Lung (tissue), 12 donors: ENCODE results near the gene MMAB. TPM values are rescaled to one million over a fixed set of nuclear protein-coding genes. Genes with fewer than 3 reads are reported as not detected.

ENCODE experiments used
- ATAC-seq: fragments of 200-7000 bp; cut with Tn5 transposase; one replicate; pipeline ENCODE4 v1.9.1; 2020; ENCODE audit warnings: moderate number of reproducible peaks; ENCODE audit not compliant: insufficient read depth, low FRiP score
- DNase-seq, 3 donors: peaks; one replicate each; pipeline ENCODE4 v3.0.0-alpha.2; 2013 to 2017
- H3K27ac ChIP-seq, 2 donors: one replicate each; pipeline ENCODE4 v1.5.1; 2013; ENCODE audit warnings: mild to moderate bottlenecking in 2 of 2, moderate library complexity in 2 of 2, control low read depth in 1 of 2, inconsistent platforms in 1 of 2, low read depth in 1 of 2, low read length in 1 of 2
- H3K27me3 ChIP-seq, 3 donors: one replicate each; pipeline ENCODE4 v1.5.1; 2013; ENCODE audit warnings: low read length in 2 of 3; ENCODE audit not compliant: control insufficient read depth in 3 of 3, insufficient read depth in 3 of 3
- H3K36me3 ChIP-seq, 4 donors: one replicate each; pipeline ENCODE4 v1.5.1; 2013; ENCODE audit warnings: low read length in 4 of 4, mild to moderate bottlenecking in 1 of 4, moderate library complexity in 1 of 4; ENCODE audit not compliant: control insufficient read depth in 4 of 4, insufficient read depth in 4 of 4
- H3K4me1 ChIP-seq, 5 donors: one replicate each; pipeline ENCODE4 v1.5.1; 2013; ENCODE audit warnings: low read length in 5 of 5, mild to moderate bottlenecking in 2 of 5, moderate library complexity in 1 of 5; ENCODE audit not compliant: control insufficient read depth in 5 of 5, insufficient read depth in 5 of 5
- H3K4me3 ChIP-seq: one replicate; pipeline ENCODE4 v1.5.1; 2013; ENCODE audit warnings: mild to moderate bottlenecking, control low read depth, moderate library complexity
- H3K9ac ChIP-seq, 2 donors: one replicate each; pipeline ENCODE4 v1.5.1; 2013; ENCODE audit warnings: low read length in 2 of 2, control low read depth in 1 of 2; ENCODE audit not compliant: insufficient read depth in 1 of 2
- H3K9me3 ChIP-seq, 4 donors: one replicate each; pipeline ENCODE4 v1.5.1; 2013; ENCODE audit warnings: low read length in 3 of 4, mild to moderate bottlenecking in 1 of 4, moderate library complexity in 1 of 4; ENCODE audit not compliant: control insufficient read depth in 4 of 4, insufficient read depth in 3 of 4
- CTCF ChIP-seq: IDR thresholded peaks from 2 replicates; pipeline ENCODE4 v1.5.1; 2012; ENCODE audit warnings: mild to moderate bottlenecking; ENCODE audit errors: control extremely low read depth, extremely low read depth
- WGBS, 2 donors: extraction: QIAGEN DNeasy Blood & Tissue Kit; methylation state at CpG; one replicate each; pipeline ENCODE4 v1.1.7; 2013; 5-methylcytosine and 5-hydroxymethylcytosine counted together
- polyA plus RNA-seq, 2 donors: library from polyadenylated mRNA; stranded (reverse); fragments of 200-250 nt; gene quantifications; one replicate each; pipeline ENCODE4 v1.2.1, GENCODE V29; 2013
- total RNA-seq, 2 donors: library from RNA; depleted of rRNA in 1 of 2; stranded (reverse); fragments of >200 nt in 1 of 2; gene quantifications; one replicate each; pipeline ENCODE4 v1.2.1, GENCODE V29; 2014 to 2021
- donor health status: control.
- donor health status: control.
- donor health status: Bipolar disorder and iron deficiency.
- donor health status: healthy.
- donor health status: DM: yes; HTN: yes; CAD: no.

The MMAB gene
- total and polyA plus RNA-seq, 4 donors: 23.8 to 90.2 (median 77.9) TPM

DNA sequence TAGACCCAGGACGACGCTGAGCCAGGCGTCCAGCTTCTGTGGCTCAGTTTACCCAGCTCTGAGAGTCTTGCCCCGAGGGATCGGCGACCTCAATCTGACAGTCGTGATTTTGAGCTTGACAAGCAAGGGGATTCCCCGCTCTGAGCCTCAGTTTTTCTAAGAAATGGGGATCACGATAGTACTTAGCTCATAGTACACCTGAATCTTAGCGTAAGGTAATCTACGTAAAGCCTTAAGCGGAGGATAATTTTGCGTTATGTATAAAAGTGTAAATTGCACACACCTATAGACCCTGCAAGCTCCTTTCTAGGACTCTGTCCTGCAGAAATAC lies 575 bp upstream of the MMAB start:
- peaks cover 0 to 20% (median 8%) of the 10 kb centered on the region in 5 donors for H3K4me1 ChIP-seq
- H3K27me3 ChIP-seq: no peaks in the 10 kb centered on the region
- no peak for TF ChIP-seq CTCF
- WGBS, 2 donors: 0 to 1% methylated on average over 13 of the region's 13 CpGs
- DNase-seq (no peak), ATAC-seq (no peak)
- no peaks in the 10 kb centered on the region for H3K9me3 ChIP-seq
- peak overlapping the region in 1 of 2 donors; percentile 95 for H3K9ac ChIP-seq
- H3K36me3 ChIP-seq: peaks cover 7 to 18% (median 14%) of the 10 kb centered on the region in 4 donors
- no peak overlapping the region for H3K27ac ChIP-seq
- H3K4me3 ChIP-seq: peak overlapping the region; percentile 65

- peak in 1 of 3 donors; percentile 13 for DNase-seq
- H3K9ac ChIP-seq: peak overlapping the region in 1 of 2 donors; percentile 56
- peak overlapping the region in 1 of 2 donors; percentile 91 for H3K27ac ChIP-seq
- H3K9me3 ChIP-seq: no peaks in the 10 kb centered on the region
- 64 to 86% methylated on average over 3 of the region's 3 CpGs for WGBS, 2 donors
- H3K4me1 ChIP-seq: peaks cover 0 to 20% (median 8%) of the 10 kb centered on the region in 5 donors
- H3K4me3 ChIP-seq: no peak overlapping the region
- no peaks in the 10 kb centered on the region for H3K27me3 ChIP-seq
- H3K36me3 ChIP-seq: peaks cover 5 to 19% (median 10%) of the 10 kb centered on the region in 4 donors
- ATAC-seq: no peak
- TF ChIP-seq CTCF: no peak
Measured at GRCh38 chr12:109572506-109572845, 828 bp downstream of the MMAB start.

DNA sequence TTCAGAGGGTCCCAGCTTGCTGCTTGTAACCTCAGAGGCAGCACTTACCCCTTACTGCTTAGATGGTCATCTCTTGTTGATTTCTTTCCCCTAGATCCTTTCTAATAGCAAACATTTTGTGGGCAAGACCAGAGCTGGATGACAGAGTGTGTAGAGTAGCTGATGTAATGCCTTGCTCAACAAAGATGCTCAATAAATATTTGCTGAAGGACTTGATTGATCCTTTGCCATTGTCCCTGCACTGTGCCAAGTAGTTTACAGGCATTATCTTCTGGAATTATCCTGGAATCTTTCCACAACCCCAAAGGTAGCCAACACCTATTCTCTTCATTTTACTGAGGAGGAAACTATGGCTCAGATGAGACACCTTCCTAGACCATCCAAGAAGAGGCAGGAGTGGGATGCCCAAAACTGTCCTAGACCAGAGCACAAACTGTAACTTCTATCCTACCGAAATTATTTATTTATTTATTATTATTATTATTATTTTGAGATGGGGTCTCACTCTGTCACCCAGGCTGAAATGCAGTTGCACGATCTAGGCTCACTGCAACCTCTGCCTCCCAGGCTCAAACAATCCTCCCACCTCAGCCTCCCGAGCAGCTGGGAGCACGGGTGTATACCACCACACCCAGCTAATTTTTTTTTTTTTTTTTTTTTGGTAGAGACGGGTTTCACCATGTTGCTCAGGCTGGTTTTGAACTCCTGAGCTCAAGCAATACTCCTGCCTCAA lies 1.4 kb downstream of the MMAB start:
- no peak for TF ChIP-seq CTCF
- Histone ChIP-seq H3K27me3 (no peaks in the 10 kb centered on the region), H3K9ac (no peak overlapping the region), H3K4me3 (no peak overlapping the region), H3K36me3 (peaks cover 5 to 23% (median 7%) of the 10 kb centered on the region in 4 donors), H3K27ac (no peak overlapping the region), H3K4me1 (peaks cover 0 to 20% (median 8%) of the 10 kb centered on the region in 5 donors), H3K9me3 (no peaks in the 10 kb centered on the region)
- ATAC-seq: no peak
- 89 to 95% methylated on average over 5 of the region's 5 CpGs for WGBS, 2 donors
- no peak for DNase-seq
